HFF-Myc (cell line): ENCODE results near the gene ARID5B.
A peak's percentile ranks its signal among the peaks of the same experiment; 100 is the strongest.

Experiments
- DNase-seq: peaks from one replicate; pipeline ENCODE4 v3.0.0-alpha.2; 2011; ENCODE audit warnings: low read depth; ENCODE audit errors: extremely low read depth
- H3K4me3 ChIP-seq: replicated peaks from 2 replicates; pipeline ENCODE4 v1.5.1; 2011; ENCODE audit warnings: low read depth, mild to moderate bottlenecking, control low read depth, low read length
- CTCF ChIP-seq: IDR thresholded peaks from 2 replicates; pipeline ENCODE4 v1.5.1; 2012; ENCODE audit warnings: mild to moderate bottlenecking, low read depth, low read length, control low read depth; ENCODE audit errors: missing control alignments

The ARID5B gene

DNA sequence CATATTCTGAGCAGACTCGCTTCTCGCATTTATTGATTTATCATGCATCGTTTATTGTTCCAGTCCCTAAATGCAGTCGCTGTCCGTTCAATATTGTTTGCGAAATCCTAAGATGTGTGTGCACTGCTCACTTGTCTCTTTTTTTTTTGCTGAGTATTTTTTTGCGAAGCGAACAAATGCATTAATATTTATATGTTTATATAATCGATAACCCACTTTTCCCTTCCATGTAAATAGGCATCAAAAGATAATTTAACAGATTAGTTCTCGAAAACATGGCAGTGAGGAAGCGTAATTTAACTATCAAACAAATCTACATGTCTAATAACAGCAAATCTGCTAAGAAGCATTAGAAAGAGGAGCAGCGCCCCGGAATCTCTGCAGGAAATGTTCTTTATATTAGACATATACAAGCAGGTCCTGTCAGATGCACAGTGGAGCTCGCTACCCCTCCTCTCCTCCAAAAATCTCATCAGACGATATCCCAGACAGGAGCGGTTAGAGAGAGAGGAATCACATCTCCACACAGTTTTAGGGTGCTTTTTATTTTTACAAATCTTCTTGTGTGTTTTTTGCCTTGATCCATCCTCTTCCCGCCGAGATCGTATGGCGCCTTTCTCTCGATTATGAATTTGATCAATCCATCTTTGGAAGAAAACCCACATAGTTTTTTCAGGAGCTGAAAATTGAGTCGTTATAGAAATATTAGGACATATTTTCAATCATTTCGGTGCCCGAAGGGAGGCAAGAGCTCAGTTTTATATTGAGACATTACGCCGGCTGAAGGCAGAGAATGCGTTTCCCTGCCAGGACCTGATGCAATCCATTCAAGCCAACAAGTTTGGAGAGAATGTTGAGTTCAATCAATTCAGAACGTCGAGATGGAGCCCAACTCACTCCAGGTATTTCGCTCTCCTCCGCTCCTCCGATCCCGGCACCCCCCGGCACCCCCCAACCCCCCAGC, at the start of gene ARID5B:
TSS of gene ARID5B (plus strand) at position 871 of the 964 bp plus-strand sequence. CDS start at position 882, 11 bp downstream.
- DNase-seq: peak; percentile 68
- peak within 1 kb of the TSS; percentile 69 for H3K4me3 ChIP-seq
- TF ChIP-seq CTCF: no peak

- H3K4me3 ChIP-seq: no peak overlapping the region
- TF ChIP-seq CTCF: no peak
- no peak for DNase-seq
Measured at GRCh38 chr10:61852261-61852660, 49.2 kb upstream of the ARID5B start.

GRCh38 chr10:61855771-61856170, 45.7 kb upstream of the ARID5B start:
- TF ChIP-seq CTCF: no peak
- no peak for DNase-seq
- no peak overlapping the region for H3K4me3 ChIP-seq

- no peak for DNase-seq
- no peak overlapping the region for H3K4me3 ChIP-seq
- no peak for TF ChIP-seq CTCF
Measured at GRCh38 chr10:61857746-61858145, 43.8 kb upstream of the ARID5B start.

- H3K4me3 ChIP-seq: no peak overlapping the region
- DNase-seq: no peak
- TF ChIP-seq CTCF: no peak
Measured at GRCh38 chr10:61859786-61860185, 41.7 kb upstream of the ARID5B start.

DNA sequence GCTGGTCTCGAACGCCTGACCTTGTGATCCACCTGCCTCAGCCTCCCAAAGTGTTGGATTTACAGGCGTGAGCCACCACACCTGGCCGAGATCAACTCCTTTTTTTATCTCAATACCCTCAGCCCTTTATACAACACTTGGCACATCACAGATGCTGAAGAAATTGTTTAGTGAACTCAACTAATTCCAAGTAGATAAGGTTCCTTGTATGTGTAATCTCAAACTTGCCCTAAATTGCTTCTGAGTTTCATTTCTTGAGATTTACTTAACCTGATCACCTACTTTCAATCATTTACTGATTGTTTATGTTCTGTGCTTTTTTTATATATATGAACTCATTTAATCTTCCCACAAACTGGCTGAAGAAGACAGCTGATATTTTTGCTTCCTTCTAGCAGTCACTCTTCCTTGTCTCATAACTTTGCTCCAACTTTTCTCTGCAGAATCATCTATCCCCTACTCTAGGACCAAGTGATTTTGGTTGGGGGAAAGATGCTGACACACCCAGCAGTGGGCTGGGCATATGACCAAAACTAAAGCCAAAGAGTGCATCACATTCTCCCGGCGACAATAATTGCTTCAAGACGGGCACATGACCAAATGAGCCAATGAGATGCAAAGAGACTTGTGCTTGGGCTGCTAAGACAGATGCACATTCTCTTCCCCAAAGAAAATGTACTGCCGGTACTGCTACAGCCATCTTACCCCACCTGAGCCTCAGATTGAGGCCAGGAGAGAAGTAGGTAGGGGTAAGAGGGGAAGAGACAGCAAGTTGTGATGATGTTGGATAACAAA, 40.3 kb upstream of the ARID5B start:
- no peak for DNase-seq
- H3K4me3 ChIP-seq: no peak overlapping the region
- no peak for TF ChIP-seq CTCF
